ENCODE results near the gene WDR86.

DNA sequence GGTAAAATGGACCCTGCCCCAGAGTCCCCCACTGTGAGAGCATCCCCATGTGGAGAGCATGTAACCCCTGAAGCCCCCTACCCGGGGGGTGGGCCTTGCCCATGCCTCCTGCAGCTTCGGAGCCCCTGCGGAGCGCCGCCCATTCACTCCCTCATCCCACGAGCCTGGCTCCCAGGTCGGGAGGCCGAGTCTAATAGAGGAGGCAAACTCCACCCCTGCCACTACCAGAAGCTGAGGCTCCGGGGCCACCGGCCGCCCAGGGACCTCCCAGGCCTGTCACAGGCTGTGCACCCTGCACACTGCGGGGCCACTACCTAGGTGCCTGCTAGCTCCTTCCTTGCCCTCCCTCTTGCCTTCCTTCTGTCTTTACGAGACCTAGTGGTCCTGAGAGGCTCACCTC lies 17.4 kb downstream of the WDR86 start:
- TF ChIP-seq POLR2AphosphoS5 (IDR thresholded peaks at IDR 0.05; ENCODE audit: low read depth) (no peak), SPI1 (IDR thresholded peaks at IDR 0.05; ENCODE audit: borderline replicate concordance, low read depth) (no peak), GABPA (IDR thresholded peaks at IDR 0.05; ENCODE audit: low read depth) (no peak)
- TF ChIP-seq, protein P1, sequence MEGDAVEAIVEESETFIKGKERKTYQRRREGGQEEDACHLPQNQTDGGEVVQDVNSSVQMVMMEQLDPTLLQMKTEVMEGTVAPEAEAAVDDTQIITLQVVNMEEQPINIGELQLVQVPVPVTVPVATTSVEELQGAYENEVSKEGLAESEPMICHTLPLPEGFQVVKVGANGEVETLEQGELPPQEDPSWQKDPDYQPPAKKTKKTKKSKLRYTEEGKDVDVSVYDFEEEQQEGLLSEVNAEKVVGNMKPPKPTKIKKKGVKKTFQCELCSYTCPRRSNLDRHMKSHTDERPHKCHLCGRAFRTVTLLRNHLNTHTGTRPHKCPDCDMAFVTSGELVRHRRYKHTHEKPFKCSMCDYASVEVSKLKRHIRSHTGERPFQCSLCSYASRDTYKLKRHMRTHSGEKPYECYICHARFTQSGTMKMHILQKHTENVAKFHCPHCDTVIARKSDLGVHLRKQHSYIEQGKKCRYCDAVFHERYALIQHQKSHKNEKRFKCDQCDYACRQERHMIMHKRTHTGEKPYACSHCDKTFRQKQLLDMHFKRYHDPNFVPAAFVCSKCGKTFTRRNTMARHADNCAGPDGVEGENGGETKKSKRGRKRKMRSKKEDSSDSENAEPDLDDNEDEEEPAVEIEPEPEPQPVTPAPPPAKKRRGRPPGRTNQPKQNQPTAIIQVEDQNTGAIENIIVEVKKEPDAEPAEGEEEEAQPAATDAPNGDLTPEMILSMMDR (IDR thresholded peaks at IDR 0.05; ENCODE audit: insufficient read depth, low read length): no peak
- TF ChIP-seq, protein P2, sequence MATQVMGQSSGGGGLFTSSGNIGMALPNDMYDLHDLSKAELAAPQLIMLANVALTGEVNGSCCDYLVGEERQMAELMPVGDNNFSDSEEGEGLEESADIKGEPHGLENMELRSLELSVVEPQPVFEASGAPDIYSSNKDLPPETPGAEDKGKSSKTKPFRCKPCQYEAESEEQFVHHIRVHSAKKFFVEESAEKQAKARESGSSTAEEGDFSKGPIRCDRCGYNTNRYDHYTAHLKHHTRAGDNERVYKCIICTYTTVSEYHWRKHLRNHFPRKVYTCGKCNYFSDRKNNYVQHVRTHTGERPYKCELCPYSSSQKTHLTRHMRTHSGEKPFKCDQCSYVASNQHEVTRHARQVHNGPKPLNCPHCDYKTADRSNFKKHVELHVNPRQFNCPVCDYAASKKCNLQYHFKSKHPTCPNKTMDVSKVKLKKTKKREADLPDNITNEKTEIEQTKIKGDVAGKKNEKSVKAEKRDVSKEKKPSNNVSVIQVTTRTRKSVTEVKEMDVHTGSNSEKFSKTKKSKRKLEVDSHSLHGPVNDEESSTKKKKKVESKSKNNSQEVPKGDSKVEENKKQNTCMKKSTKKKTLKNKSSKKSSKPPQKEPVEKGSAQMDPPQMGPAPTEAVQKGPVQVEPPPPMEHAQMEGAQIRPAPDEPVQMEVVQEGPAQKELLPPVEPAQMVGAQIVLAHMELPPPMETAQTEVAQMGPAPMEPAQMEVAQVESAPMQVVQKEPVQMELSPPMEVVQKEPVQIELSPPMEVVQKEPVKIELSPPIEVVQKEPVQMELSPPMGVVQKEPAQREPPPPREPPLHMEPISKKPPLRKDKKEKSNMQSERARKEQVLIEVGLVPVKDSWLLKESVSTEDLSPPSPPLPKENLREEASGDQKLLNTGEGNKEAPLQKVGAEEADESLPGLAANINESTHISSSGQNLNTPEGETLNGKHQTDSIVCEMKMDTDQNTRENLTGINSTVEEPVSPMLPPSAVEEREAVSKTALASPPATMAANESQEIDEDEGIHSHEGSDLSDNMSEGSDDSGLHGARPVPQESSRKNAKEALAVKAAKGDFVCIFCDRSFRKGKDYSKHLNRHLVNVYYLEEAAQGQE (IDR thresholded peaks at IDR 0.05; ENCODE audit: insufficient replicate concordance, low read depth): no peak

Data from HL-60 (cell line).